Calu3 (cell line): ENCODE data around the gene RXRA. TPM values are rescaled to one million over a fixed set of nuclear protein-coding genes. Genes with fewer than 3 reads are reported as not detected.

ENCODE experiments used
- BruUV-seq: library from RNA; stranded (reverse); fragments of 400-500 nt; replicated peaks from 2 replicates; lab custom pipeline; 2021; lab: Mats Ljungman, UMichigan
- CTCF ChIA-PET: fragments of 300-600 bp; sonication (Branson Sonifier 250); formaldehyde crosslinking; loops from one replicate; lab custom pipeline; 2022; ENCODE audit warnings: antibody characterized with exemption; lab: Charles Lee
- DNase-seq: peaks from one replicate; pipeline ENCODE4 v3.0.0; 2022
- H3K27ac Mint-ChIP-seq: one replicate; pipeline ENCODE4 v1.8.0; 2022; ENCODE audit warnings: mixed read lengths; ENCODE audit not compliant: unreplicated experiment
- H3K27me3 Mint-ChIP-seq: one replicate; pipeline ENCODE4 v1.8.0; 2022; ENCODE audit warnings: mixed read lengths; ENCODE audit not compliant: unreplicated experiment
- H3K36me3 Mint-ChIP-seq: one replicate; pipeline ENCODE4 v1.8.0; 2022; ENCODE audit warnings: mild to moderate bottlenecking, moderate library complexity, mixed read lengths; ENCODE audit not compliant: insufficient read depth, unreplicated experiment
- H3K4me1 Mint-ChIP-seq: one replicate; pipeline ENCODE4 v1.8.0; 2022; ENCODE audit warnings: mild to moderate bottlenecking, low read depth, mixed read lengths; ENCODE audit not compliant: unreplicated experiment
- H3K4me3 Mint-ChIP-seq: one replicate; pipeline ENCODE4 v1.8.0; 2022; ENCODE audit warnings: mild to moderate bottlenecking, low read depth, moderate library complexity, mixed read lengths; ENCODE audit not compliant: unreplicated experiment
- H3K9me3 Mint-ChIP-seq: one replicate; pipeline ENCODE4 v1.8.0; 2022; ENCODE audit warnings: low read depth, mixed read lengths; ENCODE audit not compliant: unreplicated experiment
- CTCF ChIP-seq: fragments of 200-600 bp; IDR thresholded peaks from one replicate; pipeline ENCODE4 v1.8.0; 2022; ENCODE audit warnings: antibody characterized with exemption; ENCODE audit not compliant: unreplicated experiment
- intact Hi-C: fragments of 100-400 bp; cut with micrococcal nuclease; formaldehyde crosslinking; loops from one replicate; pipeline ENCODE4 v1.10.0; 2022; ENCODE audit not compliant: unreplicated experiment
- total RNA-seq: library from RNA; stranded (reverse); gene quantifications from 2 replicates; pipeline ENCODE4 v1.2.3, GENCODE V29; 2022

RXRA gene
- total RNA-seq, 1 experiment from 2014 or later = 15.0 TPM

- TF ChIP-seq CTCF = no peak
- intact Hi-C loops = no loop called here
Measured at GRCh38 chr9:134455537-134455933, 129.3 kb downstream of the RXRA start.

GRCh38 chr9:134455934-134456755 lies 129.9 kb downstream of the RXRA start:
- Mint-ChIP-seq H3K27me3 (peaks cover 12% of the 10 kb centered on the region), H3K4me1 (no peaks in the 10 kb centered on the region), H3K4me3 (no peak overlapping the region), H3K27ac (no peak overlapping the region), H3K36me3 (no peaks in the 10 kb centered on the region), H3K9me3 (no peaks in the 10 kb centered on the region)
- intact Hi-C loops = no loop called here
- no peak for DNase-seq
- TF ChIP-seq CTCF = no peak
- BruUV-seq = no TSS peak
- CTCF ChIA-PET = no interaction called here

More at GRCh38 chr9:134455537-134455933, 129.3 kb downstream of the RXRA start:
- CTCF ChIA-PET = no interaction called here
- Mint-ChIP-seq H3K9me3 (no peaks in the 10 kb centered on the region), H3K4me1 (no peaks in the 10 kb centered on the region), H3K27me3 (peaks cover 16% of the 10 kb centered on the region), H3K4me3 (no peak overlapping the region), H3K27ac (no peak overlapping the region), H3K36me3 (no peaks in the 10 kb centered on the region)
- no peak for DNase-seq
- no TSS peak for BruUV-seq

GRCh38 chr9:134456756-134457305 lies 130.6 kb downstream of the RXRA start:
- Mint-ChIP-seq H3K27ac (no peak overlapping the region), H3K4me1 (no peaks in the 10 kb centered on the region), H3K36me3 (no peaks in the 10 kb centered on the region), H3K27me3 (peaks cover 7% of the 10 kb centered on the region), H3K4me3 (no peak overlapping the region), H3K9me3 (no peaks in the 10 kb centered on the region)
- no TSS peak for BruUV-seq
- intact Hi-C loops = no loop called here
- TF ChIP-seq CTCF = no peak
- no peak for DNase-seq
- CTCF ChIA-PET = no interaction called here

GRCh38 chr9:134457321-134458206 lies 131.3 kb downstream of the RXRA start:
- no peak for TF ChIP-seq CTCF
- no peaks in the 10 kb centered on the region for H3K9me3 Mint-ChIP-seq
- BruUV-seq = no TSS peak
- H3K27me3 Mint-ChIP-seq = peaks cover 10% of the 10 kb centered on the region
- no peak for DNase-seq
- intact Hi-C loops = no loop called here
- H3K36me3 Mint-ChIP-seq = no peaks in the 10 kb centered on the region
- H3K27ac Mint-ChIP-seq = no peak overlapping the region
- H3K4me1 Mint-ChIP-seq = no peaks in the 10 kb centered on the region
- H3K4me3 Mint-ChIP-seq = no peak overlapping the region
- CTCF ChIA-PET = no interaction called here
